ENCODE measurements around the gene ST6GAL1.
"Not testable (repeated sequence)": the region's sequence is repeated elsewhere in the genome, so short reads cannot be mapped to it uniquely, and the experiment has no call there.

Gene ST6GAL1

GRCh38 chr3:186942168-186942567 lies 11.8 kb downstream of the ST6GAL1 start:
- no peak for DNase-seq

DNA sequence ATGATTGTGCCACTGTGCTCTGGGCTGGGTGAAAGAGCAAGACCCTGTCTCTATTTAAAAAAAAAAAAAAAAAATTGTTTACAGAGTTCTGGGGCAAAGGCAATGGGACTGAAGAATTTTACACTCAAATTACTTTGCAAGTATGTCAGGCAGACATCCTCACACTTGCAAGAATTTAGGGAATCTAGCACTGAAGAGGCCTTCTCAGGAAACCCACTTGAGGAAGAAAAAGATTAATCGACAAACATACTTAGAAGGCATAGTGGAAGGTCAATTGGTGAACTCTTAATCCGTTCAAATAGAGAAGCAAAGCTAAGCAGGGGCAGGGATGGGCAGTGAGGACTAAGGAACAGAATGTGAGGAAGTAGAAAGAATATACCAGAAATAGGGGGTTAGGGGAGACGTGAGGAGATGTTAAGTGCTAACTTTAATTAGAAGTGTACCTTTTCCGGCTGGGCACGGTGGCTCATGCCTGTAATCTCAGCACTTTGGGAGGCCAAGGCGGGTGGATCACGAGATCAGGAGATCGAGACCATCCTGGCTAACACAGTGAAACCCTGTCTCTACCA lies 15.0 kb downstream of the ST6GAL1 start:
- DNase-seq: no peak

DNA sequence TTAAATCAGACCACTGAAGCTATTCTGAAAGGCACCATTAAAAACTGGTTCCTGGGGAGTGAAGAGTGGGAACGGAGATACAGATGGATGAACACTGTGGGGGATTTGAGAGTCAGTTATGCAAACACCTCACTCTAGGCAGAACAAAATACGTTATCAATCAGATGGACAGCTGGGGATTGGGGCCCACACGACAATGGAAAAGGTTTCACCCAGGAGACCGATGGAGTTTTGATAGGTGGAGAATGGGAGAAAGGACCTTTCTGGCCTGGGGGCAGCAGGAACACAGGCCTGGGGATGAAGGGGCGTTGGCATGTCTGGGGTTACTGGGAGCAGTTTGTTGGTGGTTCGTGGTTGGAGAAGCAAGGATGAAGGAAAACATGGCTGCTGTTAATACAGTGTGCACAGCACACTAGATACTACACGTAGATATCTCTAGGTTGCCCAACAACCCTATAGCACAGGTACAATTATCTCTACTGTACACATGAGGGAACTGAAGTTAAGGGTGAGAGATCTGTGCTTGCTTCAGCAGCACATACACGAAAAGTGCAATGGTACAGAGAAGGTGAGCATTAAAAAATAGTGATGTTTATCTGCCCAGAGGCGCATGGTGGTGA lies 16.5 kb downstream of the ST6GAL1 start:
- no peak for DNase-seq

- DNase-seq: no peak
Measured at GRCh38 chr3:186949281-186949982, 19.1 kb downstream of the ST6GAL1 start.

- no peak for DNase-seq
Measured at GRCh38 chr3:186950402-186951093, 20.2 kb downstream of the ST6GAL1 start.

- no peak for DNase-seq
Measured at GRCh38 chr3:186951640-186952552, 21.6 kb downstream of the ST6GAL1 start.

DNA sequence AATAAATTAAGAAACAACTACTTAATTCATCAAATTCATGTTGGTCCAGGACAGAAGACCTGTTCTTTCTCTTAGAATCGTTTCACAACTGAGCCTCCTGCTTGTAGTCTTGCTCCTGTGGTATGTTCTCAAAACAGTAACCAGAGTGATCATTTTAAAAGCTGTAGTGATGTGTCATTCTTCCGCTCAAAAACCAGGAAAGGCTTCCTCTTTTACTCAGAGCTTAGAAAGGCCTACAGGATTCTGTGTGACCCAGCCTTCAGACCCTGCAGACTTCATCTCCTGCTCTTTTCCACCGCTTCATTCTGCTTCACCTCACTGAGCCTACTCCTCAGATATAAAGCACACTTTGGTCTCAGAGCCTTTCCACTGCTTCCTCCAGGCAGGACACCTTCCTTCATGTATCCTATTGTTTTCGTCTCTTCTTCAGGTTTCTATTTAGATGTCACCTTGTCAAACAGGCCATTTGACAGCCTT lies 22.7 kb downstream of the ST6GAL1 start:
- peak; percentile 90 for DNase-seq

- DNase-seq: peak; percentile 73
Measured at GRCh38 chr3:186953992-186954699, 23.8 kb downstream of the ST6GAL1 start.

DNA sequence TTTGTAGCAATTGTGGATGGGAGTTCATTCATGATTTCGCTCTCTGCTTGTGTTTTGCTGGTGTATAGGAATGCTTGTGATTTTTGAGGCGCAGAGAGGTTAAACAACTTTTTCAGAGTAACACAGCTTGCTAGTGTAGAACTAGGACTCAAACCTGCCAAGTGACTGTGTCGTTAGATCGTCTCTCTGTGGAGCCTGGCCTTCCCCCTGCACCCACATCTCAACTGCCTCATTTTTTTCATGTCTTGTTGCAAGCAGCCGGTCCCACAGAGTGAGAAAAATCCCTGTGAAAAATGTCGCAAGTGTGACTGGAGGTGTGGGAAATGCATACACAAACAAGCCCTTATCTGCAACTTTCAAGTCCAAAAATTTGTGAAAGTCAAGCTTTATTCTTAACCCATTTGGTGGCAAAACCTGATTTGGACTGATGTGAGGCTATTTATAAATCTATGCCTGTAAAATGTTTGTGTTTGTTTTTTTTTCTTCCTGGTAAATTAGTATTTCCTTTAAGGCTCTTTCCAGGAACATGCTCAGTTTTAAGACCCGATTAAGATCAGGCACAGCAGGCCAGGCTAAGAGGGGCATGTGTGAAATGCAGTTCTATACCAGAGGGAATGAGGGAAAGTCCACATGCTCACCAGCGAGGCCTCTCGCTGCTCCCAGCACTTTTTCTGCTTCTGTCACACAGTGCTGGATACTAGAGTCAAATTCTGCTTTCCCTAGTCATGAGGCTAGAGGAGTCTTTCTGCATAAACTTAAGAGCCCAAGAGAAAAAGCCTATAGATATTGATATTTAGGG lies 25.8 kb downstream of the ST6GAL1 start:
- DNase-seq: no peak

DNA sequence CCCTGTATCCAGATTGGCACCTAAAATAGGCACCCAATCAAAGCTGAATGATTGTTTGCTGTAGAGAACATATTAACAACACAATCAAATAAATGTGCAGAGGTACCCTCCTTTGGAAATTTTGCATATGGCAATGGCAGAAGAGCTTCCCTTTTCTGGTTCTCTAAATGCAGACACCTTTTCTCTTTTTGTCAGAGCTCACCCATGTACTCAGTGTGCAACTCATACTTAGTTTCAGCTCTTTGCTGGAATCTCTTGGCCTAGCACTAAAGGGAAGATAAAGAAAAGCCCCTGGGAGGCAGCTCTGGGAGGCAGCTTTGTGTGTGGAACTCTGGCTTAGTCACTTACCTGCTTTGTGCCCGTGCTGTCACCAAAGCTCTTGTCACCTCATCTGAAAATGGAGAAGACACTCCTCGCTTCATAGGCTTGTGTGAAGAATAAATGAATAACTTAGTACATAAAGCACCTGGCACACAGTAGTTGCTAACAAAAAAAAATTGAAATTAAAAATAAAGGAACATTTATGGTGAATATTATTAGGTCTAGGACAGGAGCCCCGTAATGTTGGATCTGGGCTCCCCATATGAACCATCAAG lies 28.8 kb downstream of the ST6GAL1 start:
- DNase-seq: no peak

- no peak for DNase-seq
Measured at GRCh38 chr3:186960347-186960746, 30.0 kb downstream of the ST6GAL1 start.

- no peak for DNase-seq
Measured at GRCh38 chr3:186962445-186962844, 32.1 kb downstream of the ST6GAL1 start.

GRCh38 chr3:186963636-186964035 lies 33.3 kb downstream of the ST6GAL1 start:
- DNase-seq: no peak

- no peak for DNase-seq
Measured at GRCh38 chr3:186964071-186964470, 33.7 kb downstream of the ST6GAL1 start.

DNA sequence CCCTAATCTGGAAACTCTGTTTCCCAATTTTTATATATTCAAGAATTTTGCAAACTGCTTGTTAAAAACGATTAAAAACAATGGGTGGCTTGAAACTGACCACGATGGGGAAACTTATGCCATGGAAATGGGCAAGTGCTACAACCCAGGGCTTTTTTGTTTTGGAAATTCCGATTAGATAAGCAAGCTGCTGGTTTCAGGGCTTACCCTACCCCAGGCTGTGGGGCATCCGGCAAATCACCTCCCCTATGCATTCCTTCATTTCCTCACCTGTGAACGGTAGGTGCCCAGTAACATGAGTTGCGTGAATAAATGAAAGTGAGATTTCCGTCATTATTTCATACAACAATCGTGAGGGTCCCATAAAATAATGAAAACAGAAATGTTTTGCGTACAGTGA lies 34.3 kb downstream of the ST6GAL1 start:
- DNase-seq: no peak

GRCh38 chr3:186965141-186965879 lies 35.0 kb downstream of the ST6GAL1 start:
- DNase-seq: peak; percentile 65

DNA sequence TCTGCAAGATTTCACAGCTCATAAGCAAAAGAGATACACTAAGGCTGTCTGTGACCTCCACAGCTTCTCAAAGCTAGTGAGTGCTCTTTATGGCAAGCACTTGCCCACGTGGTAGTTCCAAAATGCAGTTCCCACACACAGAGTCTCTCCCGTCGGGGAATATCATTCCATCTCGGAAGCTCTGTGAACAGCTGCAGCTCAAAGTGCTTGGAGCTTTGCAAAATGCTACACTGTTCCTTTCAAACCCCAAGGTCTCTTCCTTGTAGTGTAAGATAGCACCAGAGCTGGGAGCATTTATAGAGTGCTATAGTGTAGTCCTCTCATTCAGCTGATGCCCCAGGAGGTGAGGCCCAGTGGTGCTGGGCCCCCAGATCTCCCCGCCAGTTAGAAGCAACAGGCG lies 36.1 kb downstream of the ST6GAL1 start:
- DNase-seq: no peak

DNA sequence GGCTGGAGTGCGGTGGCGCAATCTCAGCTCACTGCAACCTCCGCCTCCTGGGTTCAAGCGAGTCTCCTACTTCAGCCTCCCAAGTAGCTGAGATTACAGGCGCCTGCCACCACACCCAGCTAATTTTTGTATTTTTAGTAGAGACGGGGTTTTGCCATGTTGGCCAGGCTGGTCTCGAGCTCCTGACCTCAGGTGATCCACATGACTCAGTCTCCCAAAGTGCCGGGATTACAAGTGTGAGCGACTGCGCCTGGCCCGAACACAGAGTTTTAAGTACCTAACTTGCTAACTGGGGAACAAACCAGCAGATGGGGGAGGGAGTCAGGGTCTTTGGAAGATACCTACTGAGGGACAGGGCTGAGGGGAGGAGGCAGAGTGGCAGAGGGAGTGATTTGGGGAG lies 36.9 kb downstream of the ST6GAL1 start:
- DNase-seq: not testable (repeated sequence)

- no peak for DNase-seq
Measured at GRCh38 chr3:186967686-186968085, 37.4 kb downstream of the ST6GAL1 start.

GRCh38 chr3:186969607-186970006 lies 39.3 kb downstream of the ST6GAL1 start:
- DNase-seq: no peak
